Activated naive CD4-positive, alpha-beta T cell (primary cell): ENCODE measurements around the gene GOLGA1.
"Not testable (repeated sequence)": the region's sequence is repeated elsewhere in the genome, so short reads cannot be mapped to it uniquely, and the experiment has no call there.

Experiments used
- DNase-seq, 4 experiments: peaks; one replicate each; lab custom pipeline; 2025; lab: John Stamatoyannopoulos, UW

GOLGA1 gene

DNA sequence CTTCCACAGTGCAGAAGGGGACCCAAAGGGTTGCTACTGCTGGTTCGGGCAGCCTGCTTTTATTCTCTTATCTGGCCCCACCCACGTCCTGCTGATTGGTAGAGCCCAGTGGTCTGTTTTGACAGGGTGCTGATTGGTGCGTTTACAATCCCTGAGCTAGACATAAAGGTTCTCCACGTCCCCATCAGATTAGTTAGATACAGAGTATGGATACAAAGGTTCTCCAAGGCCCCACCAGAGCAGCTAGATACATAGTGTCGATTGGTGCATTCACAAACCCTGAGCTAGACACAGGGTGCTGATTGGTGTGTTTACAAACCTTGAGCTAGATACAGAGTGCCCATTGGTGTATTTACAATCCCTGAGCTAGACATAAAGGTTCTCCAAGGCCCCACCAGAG lies 102.8 kb downstream of the GOLGA1 start:
- not testable (repeated sequence) for DNase-seq

DNA sequence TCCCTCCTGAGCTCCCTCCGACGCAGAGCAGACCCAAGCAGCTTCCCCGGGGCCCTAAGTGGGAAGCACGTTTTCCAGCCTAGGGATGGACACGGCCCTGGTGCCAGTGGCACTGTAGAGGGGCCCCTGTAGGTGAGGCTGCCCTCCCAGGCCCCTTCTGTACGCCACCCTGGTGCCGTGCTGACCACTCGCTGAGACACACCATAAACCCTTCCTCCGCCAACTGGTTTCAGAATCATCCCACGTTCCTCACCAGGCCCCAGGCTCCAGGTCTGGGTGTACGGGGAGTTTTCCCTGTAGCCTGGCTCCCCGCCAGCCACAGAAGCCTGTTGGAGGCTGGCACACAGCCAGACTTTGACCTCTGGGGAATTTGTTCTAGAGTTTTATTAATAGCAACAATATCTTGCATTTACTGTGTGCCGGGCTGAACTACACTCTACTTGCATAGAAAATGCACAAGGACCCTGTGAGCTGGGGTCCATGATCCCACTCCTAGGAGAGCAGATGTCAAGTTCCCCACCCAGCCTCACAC lies 105.8 kb downstream of the GOLGA1 start:
- no peak for DNase-seq

DNA sequence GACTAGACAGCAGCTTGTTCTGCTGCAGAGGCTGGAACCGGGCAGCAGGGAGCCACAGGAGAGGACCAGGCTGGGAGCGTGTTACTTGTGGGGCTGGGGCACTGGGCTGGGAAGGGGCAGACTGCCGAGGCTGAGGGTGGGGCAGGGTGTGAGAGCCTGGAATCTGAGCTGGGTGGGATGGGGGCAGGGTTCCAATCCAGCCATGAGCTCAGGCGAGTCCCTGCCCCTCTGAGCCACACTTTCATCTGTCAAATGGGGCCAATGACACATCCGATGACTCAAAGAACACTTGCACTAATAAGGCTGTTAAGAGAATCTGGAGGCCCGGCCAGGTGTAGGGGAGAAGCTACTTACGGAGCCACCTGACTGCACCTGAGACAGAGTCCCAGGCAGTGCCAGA lies 106.3 kb downstream of the GOLGA1 start:
- DNase-seq = no peak

- no peak for DNase-seq
These were observed 109.1 kb downstream of the GOLGA1 start for GRCh38 chr9:124831642-124832364.

GRCh38 chr9:124830593-124830992 lies 110.3 kb downstream of the GOLGA1 start:
- no peak for DNase-seq

DNA sequence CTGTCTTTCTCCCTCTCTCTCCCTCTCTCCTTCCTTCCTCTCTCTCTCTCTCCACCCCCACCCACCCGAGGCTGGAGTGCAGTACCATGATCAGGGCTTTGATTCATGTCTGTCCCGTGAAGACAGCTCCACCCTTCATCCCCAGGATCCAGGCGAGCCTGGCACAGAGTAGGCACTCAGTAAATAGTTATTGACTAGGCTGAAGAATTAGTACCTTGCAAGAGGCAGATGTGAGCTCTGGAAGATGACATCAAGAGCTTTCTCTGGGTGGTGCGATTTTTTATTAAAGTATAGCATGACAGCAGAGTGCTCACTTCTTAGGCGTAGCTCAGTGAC lies 111.6 kb downstream of the GOLGA1 start:
- no peak for DNase-seq

DNA sequence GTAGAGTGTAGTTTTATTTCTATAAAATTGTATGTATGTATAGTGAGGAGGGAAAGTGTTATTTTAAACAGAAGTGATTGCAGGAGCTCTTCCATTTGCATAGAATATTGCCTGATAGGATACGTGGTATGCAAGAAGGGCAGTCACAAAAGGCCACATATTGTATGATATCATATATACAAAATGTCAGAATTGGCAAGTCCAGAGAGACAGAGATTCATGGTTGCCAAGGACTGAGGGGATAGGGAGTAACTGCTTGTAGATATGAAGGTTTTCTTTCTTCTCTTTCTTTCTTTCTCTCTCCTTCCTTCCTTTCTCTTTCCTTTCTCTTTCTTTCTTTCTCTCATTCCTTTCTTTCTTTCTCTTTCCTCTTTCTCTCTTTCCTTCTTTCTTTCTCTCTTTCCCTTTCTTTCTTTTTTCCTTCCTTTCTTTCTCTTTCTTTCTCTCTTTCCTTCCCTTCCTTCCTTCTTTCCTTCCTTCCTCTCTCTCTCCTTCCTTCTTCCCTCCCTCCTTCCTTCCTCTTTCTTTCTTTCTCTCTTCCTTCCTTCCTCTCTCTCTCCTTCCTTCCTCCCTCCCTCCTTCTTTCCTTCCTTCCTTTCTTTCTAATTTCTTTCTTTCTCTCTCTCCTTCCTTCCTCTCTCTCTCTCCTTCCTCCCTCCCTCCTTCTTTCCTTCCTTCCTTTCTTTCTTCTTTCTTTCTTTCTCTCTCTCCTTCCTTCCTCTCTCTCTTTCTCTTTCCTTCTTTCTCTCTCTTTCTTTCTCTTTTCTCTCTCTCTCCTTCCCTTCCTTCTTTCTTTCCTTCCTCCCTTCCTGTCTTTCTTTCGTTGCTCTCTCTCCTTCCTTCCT lies 112.2 kb downstream of the GOLGA1 start:
- DNase-seq = no peak
